ENCODE measurements around the gene LRRC17.

Gene LRRC17

GRCh38 chr7:102935450-102936115 lies 22.8 kb downstream of the LRRC17 start:
- ChIA-PET POLR2A (no interaction called here), CTCF (interaction anchor here (0.5 kb wide), 1 partner anchor 9 kb away, joined by 3 read pairs; no protein-coding TSS in a partner anchor)
- TF ChIP-seq ZNF654 (tag by site-specific recombination; IDR thresholded peaks at IDR 0.05; ENCODE audit: low read depth) (no peak), ZNF202 (tag by site-specific recombination; IDR thresholded peaks at IDR 0.05; ENCODE audit: borderline replicate concordance) (no peak), OVOL3 (tag by site-specific recombination; IDR thresholded peaks at IDR 0.05) (no peak), SP3 (tag by site-specific recombination; IDR thresholded peaks at IDR 0.05) (no peak), PRDM6 (tag by site-specific recombination; IDR thresholded peaks at IDR 0.05) (0 out of 2 replicates have a peak, but pooled peaks have one; percentile 25), ZBTB7A (tag by site-specific recombination; IDR thresholded peaks at IDR 0.05; ENCODE audit: low read depth) (no peak)
- Histone ChIP-seq H3K27ac (ENCODE audit: extremely low read depth, low read depth, low read length) (no peak overlapping the region), H3K4me3 (ENCODE audit: low read depth, low read length) (no peak overlapping the region), H3K9me3 (ENCODE audit: control insufficient read depth, insufficient read depth, low read depth, low read length) (no peaks in the 10 kb centered on the region), H3K4me1 (ENCODE audit: control insufficient read depth, insufficient read depth, low read length) (no peaks in the 10 kb centered on the region), H3K36me3 (ENCODE audit: control insufficient read depth in 2 of 2, insufficient read depth in 1 of 2, low read length in 2 of 2) (no peaks in the 10 kb centered on the region)

- CTCF ChIA-PET: no interaction called here
- POLR2A ChIA-PET: no interaction called here
- no peak for TF ChIP-seq ZNF138 (tag by site-specific recombination; IDR thresholded peaks at IDR 0.05; ENCODE audit: borderline replicate concordance)
- TF ChIP-seq ZNF639 (tag by site-specific recombination; IDR thresholded peaks at IDR 0.05): no peak
- TF ChIP-seq ZNF214 (tag by site-specific recombination; IDR thresholded peaks at IDR 0.05; ENCODE audit: borderline replicate concordance): no peak
- no peak for TF ChIP-seq ZNF747 (tag by site-specific recombination; IDR thresholded peaks at IDR 0.05)
- TF ChIP-seq PRDM2 (tag by site-specific recombination; IDR thresholded peaks at IDR 0.05; ENCODE audit: borderline replicate concordance): no peak
- TF ChIP-seq ZNF16 (tag by site-specific recombination; IDR thresholded peaks at IDR 0.05; ENCODE audit: low read depth): no peak
- no peak for TF ChIP-seq BCL11A (tag by site-specific recombination; IDR thresholded peaks at IDR 0.05; ENCODE audit: low read depth)
- TF ChIP-seq ZNF658 (tag by site-specific recombination; IDR thresholded peaks at IDR 0.05): no peak
- TF ChIP-seq ZNF239 (tag by site-specific recombination; IDR thresholded peaks at IDR 0.05): no peak
- no peak for TF ChIP-seq ZSCAN5A (tag by site-specific recombination; IDR thresholded peaks at IDR 0.05)
- TF ChIP-seq ZNF341 (tag by site-specific recombination; IDR thresholded peaks at IDR 0.05; ENCODE audit: low read depth): no peak
- TF ChIP-seq ZSCAN30 (tag by site-specific recombination; IDR thresholded peaks at IDR 0.05): no peak
- no peak for TF ChIP-seq EGR2 (tag by site-specific recombination; IDR thresholded peaks at IDR 0.05; ENCODE audit: low read depth)
- TF ChIP-seq ZBTB44 (tag by site-specific recombination; IDR thresholded peaks at IDR 0.05): no peak
- TF ChIP-seq ZNF23 (tag by site-specific recombination; IDR thresholded peaks at IDR 0.05; ENCODE audit: borderline replicate concordance): no peak
- no peak for TF ChIP-seq ZNF624 (tag by site-specific recombination; IDR thresholded peaks at IDR 0.05)
Observed at GRCh38 chr7:102938679-102939078, 25.9 kb downstream of the LRRC17 start.

More at GRCh38 chr7:102938679-102939078, 25.9 kb downstream of the LRRC17 start:
- Histone ChIP-seq H3K27ac (ENCODE audit: extremely low read depth, low read depth, low read length) (no peak overlapping the region), H3K4me3 (ENCODE audit: low read depth, low read length) (no peak overlapping the region), H3K9me3 (ENCODE audit: control insufficient read depth, insufficient read depth, low read depth, low read length) (no peaks in the 10 kb centered on the region), H3K4me1 (ENCODE audit: control insufficient read depth, insufficient read depth, low read length) (no peaks in the 10 kb centered on the region), H3K36me3 (ENCODE audit: control insufficient read depth in 2 of 2, insufficient read depth in 1 of 2, low read length in 2 of 2) (no peaks in the 10 kb centered on the region)

Data from HEK293 (cell line).